Fibroblast of skin of right quadriceps (primary cell): ENCODE data around the gene CFAP119.

Source experiments
- DNase-seq: peaks from one replicate; pipeline ENCODE4 v3.0.0-alpha.2; 2013

CFAP119 gene

DNA sequence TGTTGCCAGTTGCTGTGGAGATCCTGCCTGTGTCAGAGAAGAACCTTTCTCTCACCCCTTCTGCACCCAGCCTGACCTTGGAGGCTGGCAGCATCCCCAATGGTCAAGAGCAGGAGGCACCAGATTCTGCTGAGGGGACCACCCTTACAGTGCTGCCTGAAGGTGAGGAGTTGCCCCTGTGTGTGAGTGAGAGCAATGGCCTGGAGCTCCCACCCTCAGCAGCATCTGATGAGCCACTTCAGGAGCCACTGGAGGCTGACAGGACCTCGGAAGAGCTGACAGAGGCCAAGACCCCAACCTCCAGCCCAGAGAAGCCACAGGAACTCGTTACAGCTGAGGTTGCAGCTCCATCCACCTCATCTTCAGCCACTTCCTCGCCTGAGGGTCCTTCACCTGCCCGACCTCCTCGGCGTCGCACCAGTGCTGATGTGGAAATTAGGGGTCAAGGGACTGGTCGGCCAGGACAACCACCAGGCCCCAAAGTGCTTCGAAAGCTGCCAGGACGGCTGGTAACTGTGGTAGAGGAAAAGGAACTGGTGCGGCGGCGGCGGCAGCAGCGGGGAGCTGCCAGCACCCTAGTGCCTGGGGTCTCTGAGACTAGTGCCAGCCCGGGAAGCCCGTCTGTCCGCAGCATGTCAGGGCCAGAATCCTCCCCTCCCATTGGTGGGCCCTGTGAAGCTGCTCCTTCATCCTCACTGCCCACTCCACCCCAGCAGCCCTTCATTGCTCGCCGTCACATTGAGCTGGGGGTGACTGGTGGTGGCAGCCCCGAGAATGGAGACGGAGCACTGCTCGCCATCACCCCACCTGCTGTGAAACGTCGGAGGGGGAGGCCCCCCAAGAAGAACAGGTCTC is 23.8 kb downstream of the CFAP119 start:
- no peak for DNase-seq

GRCh38 chr16:30736995-30737793 is 24.7 kb downstream of the CFAP119 start:
- no peak for DNase-seq

DNA sequence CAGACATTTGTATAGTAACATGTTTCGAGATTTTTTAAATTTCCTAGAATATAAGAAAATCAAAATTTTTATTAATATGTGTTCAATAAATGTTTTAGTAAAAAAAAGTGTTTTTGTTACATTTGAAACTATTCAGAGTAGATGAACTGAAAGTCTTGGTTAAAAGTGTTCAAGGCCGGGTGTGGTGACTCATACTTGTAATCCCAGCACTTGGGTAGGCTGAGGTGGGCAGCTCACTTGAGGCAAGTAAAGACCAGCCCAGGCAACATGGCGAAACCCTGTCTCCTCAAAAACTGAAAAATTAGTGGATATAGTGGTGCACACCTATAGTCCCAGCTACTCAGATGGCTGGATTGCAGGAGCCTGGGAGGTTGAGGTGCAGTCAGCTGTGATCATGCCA is 30.5 kb downstream of the CFAP119 start:
- DNase-seq: no peak

GRCh38 chr16:30728899-30729672 is 32.8 kb downstream of the CFAP119 start:
- DNase-seq: no peak

DNA sequence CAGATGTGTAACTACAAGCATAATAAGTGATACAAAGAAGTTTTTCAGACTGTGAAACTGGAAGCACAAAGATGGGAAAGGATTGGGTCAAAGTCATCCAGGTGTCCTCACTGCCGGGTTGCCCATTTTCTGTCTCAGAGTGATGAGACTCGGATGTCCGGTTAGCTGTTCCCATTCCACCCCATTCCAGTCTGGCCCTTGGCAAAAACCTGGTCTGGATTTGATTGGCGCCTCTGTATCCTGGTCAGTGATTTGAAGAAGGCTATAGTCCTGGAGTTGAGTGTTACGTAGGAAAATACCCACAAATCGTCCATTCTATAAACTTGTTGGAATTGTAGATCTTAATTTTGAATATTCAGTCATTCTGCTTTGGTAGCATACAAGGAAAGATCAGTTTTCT is 33.5 kb downstream of the CFAP119 start:
- DNase-seq: no peak

GRCh38 chr16:30725418-30725792 is 36.5 kb downstream of the CFAP119 start:
- no peak for DNase-seq

GRCh38 chr16:30724641-30725417 is 37.0 kb downstream of the CFAP119 start:
- DNase-seq: no peak

DNA sequence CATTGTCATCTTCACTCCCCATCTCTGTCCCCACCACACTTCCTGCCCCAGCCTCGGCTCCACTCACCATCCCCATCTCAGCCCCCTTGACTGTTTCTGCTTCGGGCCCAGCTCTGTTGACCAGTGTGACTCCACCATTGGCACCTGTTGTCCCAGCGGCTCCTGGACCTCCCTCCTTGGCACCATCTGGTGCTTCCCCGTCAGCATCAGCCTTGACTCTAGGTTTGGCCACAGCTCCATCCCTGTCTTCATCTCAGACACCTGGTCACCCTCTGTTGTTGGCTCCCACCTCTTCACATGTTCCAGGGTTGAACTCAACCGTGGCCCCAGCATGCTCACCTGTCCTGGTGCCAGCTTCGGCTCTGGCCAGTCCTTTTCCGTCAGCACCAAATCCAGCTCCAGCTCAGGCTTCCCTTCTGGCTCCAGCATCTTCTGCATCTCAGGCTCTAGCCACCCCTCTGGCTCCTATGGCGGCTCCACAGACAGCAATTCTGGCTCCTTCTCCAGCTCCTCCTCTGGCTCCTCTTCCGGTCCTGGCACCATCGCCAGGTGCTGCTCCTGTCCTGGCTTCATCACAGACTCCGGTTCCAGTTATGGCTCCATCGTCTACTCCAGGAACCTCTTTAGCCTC is 38.0 kb downstream of the CFAP119 start:
- no peak for DNase-seq

GRCh38 chr16:30722916-30723315 is 38.9 kb downstream of the CFAP119 start:
- no peak for DNase-seq

- DNase-seq: no peak
These were observed 39.4 kb downstream of the CFAP119 start for GRCh38 chr16:30722443-30722842.

- peak; percentile 58 for DNase-seq
These were observed 40.3 kb downstream of the CFAP119 start for GRCh38 chr16:30721606-30722005.

- no peak for DNase-seq
These were observed 40.7 kb downstream of the CFAP119 start for GRCh38 chr16:30721167-30721566.

- DNase-seq: no peak
These were observed 41.2 kb downstream of the CFAP119 start for GRCh38 chr16:30720694-30721093.

- no peak for DNase-seq
These were observed 41.8 kb downstream of the CFAP119 start for GRCh38 chr16:30720086-30720485.

- peak; percentile 46 for DNase-seq
These were observed 46.0 kb downstream of the CFAP119 start for GRCh38 chr16:30715750-30716445.

- no peak for DNase-seq
These were observed 50.1 kb downstream of the CFAP119 start for GRCh38 chr16:30711712-30712111.

DNA sequence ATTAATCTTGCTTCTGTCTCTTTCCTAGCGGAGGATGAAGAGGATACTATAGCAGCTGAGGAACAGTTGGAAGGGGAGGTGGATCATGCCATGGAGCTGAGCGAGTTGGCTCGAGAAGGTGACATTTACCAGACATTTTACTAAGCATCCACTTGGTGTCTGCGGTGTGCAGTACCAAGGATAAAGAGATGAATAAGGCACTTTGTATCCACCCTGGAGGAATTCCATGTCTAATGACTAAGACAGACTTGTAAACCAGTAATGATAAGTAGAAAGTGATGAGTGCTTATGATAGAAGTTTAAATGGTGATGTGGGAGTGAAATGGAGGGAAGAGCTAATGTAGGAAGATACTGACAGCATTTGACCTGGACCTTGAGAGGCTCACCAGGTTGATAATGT is 50.9 kb downstream of the CFAP119 start:
- no peak for DNase-seq
